HEK293 (cell line): Measurements from ENCODE around the gene PLEKHO2.
A peak's percentile ranks its signal among the peaks of the same experiment; 100 is the strongest.

Experiments
- CTCF ChIA-PET: fragments of 350-600 bp; formaldehyde crosslinking; extraction: SDS; loops from one replicate; lab custom pipeline; 2021; ENCODE audit warnings: antibody characterized with exemption; lab: Yijun Ruan, JAX
- POLR2A ChIA-PET: fragments of 300-600 bp; formaldehyde crosslinking; extraction: SDS; loops from one replicate; lab custom pipeline; 2020; ENCODE audit warnings: antibody characterized with exemption, inconsistent platforms; lab: Yijun Ruan, JAX
- H3K27ac ChIP-seq: fragments of 200-500 bp; sonication (Bioruptor generic); 2 replicates; pipeline ENCODE4 v1.5.1; 2014; ENCODE audit warnings: low read depth, low read length, control low read depth, inconsistent platforms; ENCODE audit errors: extremely low read depth
- H3K36me3 ChIP-seq, 2 experiments: fragments of 200-500 bp in 1 of 2; sonication (Bioruptor generic) in 1 of 2; 1 replicate in 1 of 2; 2 replicates in 1 of 2; pipeline ENCODE4 v1.5.1; 2014 to 2017; ENCODE audit warnings: inconsistent platforms in 2 of 2, low read length in 2 of 2; ENCODE audit not compliant: control insufficient read depth in 2 of 2, insufficient read depth in 1 of 2
- H3K4me1 ChIP-seq: fragments of 200-500 bp; sonication (Bioruptor generic); 2 replicates; pipeline ENCODE4 v1.5.1; 2014; ENCODE audit warnings: mild to moderate bottlenecking, low read length, inconsistent platforms; ENCODE audit not compliant: control insufficient read depth, insufficient read depth
- H3K4me3 ChIP-seq: 2 replicates; pipeline ENCODE4 v1.5.1; 2011; ENCODE audit warnings: low read depth, mild to moderate bottlenecking, control low read depth, low read length, moderate library complexity
- H3K9me3 ChIP-seq: fragments of 200-500 bp; sonication (Bioruptor generic); 2 replicates; pipeline ENCODE4 v1.5.1; 2014; ENCODE audit warnings: low read depth, low read length, inconsistent platforms; ENCODE audit not compliant: control insufficient read depth, insufficient read depth
- EGR2 ChIP-seq: fragments of 450-650 bp; formaldehyde crosslinking; IDR thresholded peaks from 2 replicates; pipeline ENCODE4 v1.5.1; 2016; ENCODE audit warnings: low read depth, missing biosample characterization, missing genetic modification characterization
- GLIS1 ChIP-seq: fragments of 450-650 bp; formaldehyde crosslinking; IDR thresholded peaks from 2 replicates; pipeline ENCODE4 v1.5.1; 2016; ENCODE audit warnings: missing biosample characterization, missing genetic modification characterization
- GLIS2 ChIP-seq: fragments of 450-650 bp; formaldehyde crosslinking; IDR thresholded peaks from 2 replicates; pipeline ENCODE4 v1.5.1; 2016; ENCODE audit warnings: missing biosample characterization, missing genetic modification characterization
- HOXC10 ChIP-seq: sonication (generic); formaldehyde crosslinking; IDR thresholded peaks from 2 replicates; pipeline ENCODE4 v1.8.1; 2023; ENCODE audit warnings: mild to moderate bottlenecking, missing genetic modification reagents
- SP7 ChIP-seq: fragments of 450-650 bp; formaldehyde crosslinking; IDR thresholded peaks from 2 replicates; pipeline ENCODE4 v1.5.1; 2016; ENCODE audit warnings: missing biosample characterization, missing genetic modification characterization
- WT1 ChIP-seq: fragments of 450-650 bp; formaldehyde crosslinking; IDR thresholded peaks from 2 replicates; pipeline ENCODE4 v1.5.1; 2016; ENCODE audit warnings: missing biosample characterization, missing genetic modification characterization
- ZBTB1 ChIP-seq: fragments of 450-650 bp; formaldehyde crosslinking; IDR thresholded peaks from 2 replicates; pipeline ENCODE4 v1.5.1; 2016; ENCODE audit warnings: missing biosample characterization, missing genetic modification characterization
- ZBTB21 ChIP-seq: fragments of 450-650 bp; formaldehyde crosslinking; IDR thresholded peaks from 2 replicates; pipeline ENCODE4 v1.5.1; 2017; ENCODE audit warnings: missing biosample characterization, missing genetic modification characterization
- ZIC2 ChIP-seq: fragments of 450-650 bp; formaldehyde crosslinking; IDR thresholded peaks from 2 replicates; pipeline ENCODE4 v1.5.1; 2016; ENCODE audit warnings: missing biosample characterization, missing genetic modification characterization
- ZNF239 ChIP-seq: fragments of 450-650 bp; formaldehyde crosslinking; IDR thresholded peaks from 2 replicates; pipeline ENCODE4 v1.5.1; 2016; ENCODE audit warnings: missing biosample characterization, missing genetic modification characterization
- ZNF335 ChIP-seq: fragments of 450-650 bp; formaldehyde crosslinking; conservative IDR thresholded peaks from 2 replicates; pipeline ENCODE4 v1.5.1; 2016; ENCODE audit warnings: missing biosample characterization, missing genetic modification characterization
- ZNF394 ChIP-seq: fragments of 450-650 bp; formaldehyde crosslinking; IDR thresholded peaks from 2 replicates; pipeline ENCODE4 v1.5.1; 2016; ENCODE audit warnings: missing biosample characterization, missing genetic modification characterization, mild to moderate bottlenecking, moderate library complexity, borderline replicate concordance
- ZNF501 ChIP-seq: fragments of 450-650 bp; formaldehyde crosslinking; IDR thresholded peaks from 2 replicates; pipeline ENCODE4 v1.5.1; 2016; ENCODE audit warnings: missing biosample characterization, missing genetic modification characterization
- ZNF660 ChIP-seq: fragments of 450-650 bp; IDR thresholded peaks from 2 replicates; pipeline ENCODE4 v1.5.1; 2018; ENCODE audit warnings: missing biosample characterization, mild to moderate bottlenecking, missing genetic modification characterization
- TF ChIP-seq, protein P1 (sequence below): fragments of 450-650 bp; formaldehyde crosslinking; IDR thresholded peaks from 2 replicates; pipeline ENCODE4 v1.5.1; 2017; ENCODE audit warnings: missing biosample characterization, missing genetic modification characterization
- TF ChIP-seq, protein P2 (sequence below): fragments of 450-650 bp; formaldehyde crosslinking; IDR thresholded peaks from 2 replicates; pipeline ENCODE4 v1.5.1; 2016; ENCODE audit warnings: missing biosample characterization, missing genetic modification characterization

PLEKHO2 gene

DNA sequence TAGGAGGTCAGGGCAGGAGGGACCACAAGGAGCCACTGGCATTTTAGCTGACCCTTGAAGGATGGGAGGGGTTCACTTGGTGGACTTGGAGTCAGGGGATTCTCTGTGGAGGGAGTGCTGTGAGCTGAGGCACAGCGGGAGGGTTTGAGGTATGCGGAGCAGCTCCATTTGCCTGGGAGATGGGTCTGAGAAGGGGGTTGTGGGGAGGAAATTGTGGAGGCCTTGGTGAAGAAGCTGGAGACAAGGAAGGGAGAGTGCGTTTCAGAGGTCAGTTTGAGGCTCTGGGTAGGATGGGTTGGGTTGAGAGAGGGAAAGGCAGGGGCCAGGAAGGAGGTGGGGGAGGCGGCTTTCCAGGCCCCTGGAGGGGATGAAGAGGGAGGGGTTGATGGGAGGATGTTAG lies 20.2 kb downstream of the PLEKHO2 start:
- TF ChIP-seq EGR2 (tag by site-specific recombination) (no peak), ZNF239 (tag by site-specific recombination) (no peak), WT1 (tag by site-specific recombination) (0 out of 2 replicates have a peak, but pooled peaks have one; percentile 9)
- TF ChIP-seq, protein P1, sequence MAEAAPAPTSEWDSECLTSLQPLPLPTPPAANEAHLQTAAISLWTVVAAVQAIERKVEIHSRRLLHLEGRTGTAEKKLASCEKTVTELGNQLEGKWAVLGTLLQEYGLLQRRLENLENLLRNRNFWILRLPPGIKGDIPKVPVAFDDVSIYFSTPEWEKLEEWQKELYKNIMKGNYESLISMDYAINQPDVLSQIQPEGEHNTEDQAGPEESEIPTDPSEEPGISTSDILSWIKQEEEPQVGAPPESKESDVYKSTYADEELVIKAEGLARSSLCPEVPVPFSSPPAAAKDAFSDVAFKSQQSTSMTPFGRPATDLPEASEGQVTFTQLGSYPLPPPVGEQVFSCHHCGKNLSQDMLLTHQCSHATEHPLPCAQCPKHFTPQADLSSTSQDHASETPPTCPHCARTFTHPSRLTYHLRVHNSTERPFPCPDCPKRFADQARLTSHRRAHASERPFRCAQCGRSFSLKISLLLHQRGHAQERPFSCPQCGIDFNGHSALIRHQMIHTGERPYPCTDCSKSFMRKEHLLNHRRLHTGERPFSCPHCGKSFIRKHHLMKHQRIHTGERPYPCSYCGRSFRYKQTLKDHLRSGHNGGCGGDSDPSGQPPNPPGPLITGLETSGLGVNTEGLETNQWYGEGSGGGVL (tag by site-specific recombination): 0 out of 2 replicates have a peak, but pooled peaks have one; percentile 17
- Histone ChIP-seq H3K27ac (no peak overlapping the region), H3K9me3 (no peaks in the 10 kb centered on the region), H3K36me3 (peaks cover 0 to 29% of the 10 kb centered on the region in 2 experiments; a peak in 1 of 3 replicates), H3K4me3 (no peak overlapping the region), H3K4me1 (no peaks in the 10 kb centered on the region; the same call in 1 of the 2 replicates)
- CTCF ChIA-PET: interaction anchor here (0.7 to 1.0 kb wide), 2 partner anchors 134 to 188 kb away, joined by 3 to 4 read pairs; no protein-coding TSS in a partner anchor
- POLR2A ChIA-PET: no interaction called here

DNA sequence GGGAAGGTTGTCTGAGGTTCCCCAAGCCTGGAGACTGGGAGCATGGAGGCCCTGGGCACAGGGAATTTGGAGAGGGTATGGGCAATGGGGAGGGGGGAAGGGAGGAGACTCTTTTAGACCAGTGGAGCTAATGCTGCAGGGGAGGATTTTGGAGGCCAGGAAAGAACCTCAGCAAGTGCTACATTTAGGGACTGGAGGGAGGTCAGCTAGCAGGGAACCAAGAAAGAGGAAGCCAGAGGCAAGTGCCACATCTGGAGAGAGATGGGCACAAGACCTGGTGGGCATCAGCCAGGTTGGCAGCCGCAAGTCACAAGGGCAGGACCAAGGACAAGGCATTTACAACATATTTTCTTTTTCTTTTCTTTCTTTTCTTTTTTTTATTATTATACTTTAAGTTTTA lies 20.7 kb downstream of the PLEKHO2 start:
- Histone ChIP-seq H3K36me3 (peaks cover 0 to 31% of the 10 kb centered on the region in 2 experiments; a peak in 1 of 3 replicates), H3K4me3 (no peak overlapping the region), H3K4me1 (no peaks in the 10 kb centered on the region; the same call in 1 of the 2 replicates), H3K27ac (no peak overlapping the region), H3K9me3 (no peaks in the 10 kb centered on the region)
- ChIA-PET CTCF (interaction anchor here (0.7 kb wide), 1 partner anchor 188 kb away, joined by 3 read pairs; no protein-coding TSS in a partner anchor), POLR2A (no interaction called here)
- TF ChIP-seq WT1 (tag by site-specific recombination) (0 out of 2 replicates have a peak, but pooled peaks have one; percentile 1), ZNF394 (tag by site-specific recombination) (no peak)

DNA sequence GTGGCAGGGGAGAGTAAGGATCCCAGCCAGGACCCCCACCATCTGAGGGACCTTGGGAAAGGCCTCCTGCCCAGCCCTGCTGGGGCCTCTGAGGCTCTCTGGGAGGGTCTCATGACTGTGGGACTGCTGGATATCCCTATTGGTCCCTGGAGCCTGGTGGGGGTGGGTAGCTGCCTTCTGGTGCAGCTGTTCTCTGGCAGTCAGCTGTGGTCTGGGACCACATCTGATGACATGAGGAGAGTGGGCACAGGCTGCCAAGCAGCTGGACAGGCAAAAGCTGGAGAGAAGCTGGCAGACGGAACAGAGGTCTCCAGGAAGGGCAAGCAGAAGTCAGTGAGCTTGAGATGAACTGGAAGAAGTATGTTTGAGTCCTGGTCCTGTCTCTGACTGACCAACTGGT lies 22.4 kb downstream of the PLEKHO2 start:
- CTCF ChIA-PET: no interaction called here
- Histone ChIP-seq H3K27ac (no peak overlapping the region), H3K4me1 (no peaks in the 10 kb centered on the region), H3K9me3 (no peaks in the 10 kb centered on the region), H3K4me3 (no peak overlapping the region), H3K36me3 (peaks cover 0 to 30% of the 10 kb centered on the region in 2 experiments; a peak in 1 of 3 replicates)
- POLR2A ChIA-PET: interaction anchor here (0.6 kb wide), 1 partner anchor 34 kb away, joined by 3 read pairs; no protein-coding TSS in a partner anchor
- TF ChIP-seq GLIS1 (tag by site-specific recombination) (0 out of 2 replicates have a peak, but pooled peaks have one; percentile 6), ZBTB1 (tag by site-specific recombination) (no peak)

DNA sequence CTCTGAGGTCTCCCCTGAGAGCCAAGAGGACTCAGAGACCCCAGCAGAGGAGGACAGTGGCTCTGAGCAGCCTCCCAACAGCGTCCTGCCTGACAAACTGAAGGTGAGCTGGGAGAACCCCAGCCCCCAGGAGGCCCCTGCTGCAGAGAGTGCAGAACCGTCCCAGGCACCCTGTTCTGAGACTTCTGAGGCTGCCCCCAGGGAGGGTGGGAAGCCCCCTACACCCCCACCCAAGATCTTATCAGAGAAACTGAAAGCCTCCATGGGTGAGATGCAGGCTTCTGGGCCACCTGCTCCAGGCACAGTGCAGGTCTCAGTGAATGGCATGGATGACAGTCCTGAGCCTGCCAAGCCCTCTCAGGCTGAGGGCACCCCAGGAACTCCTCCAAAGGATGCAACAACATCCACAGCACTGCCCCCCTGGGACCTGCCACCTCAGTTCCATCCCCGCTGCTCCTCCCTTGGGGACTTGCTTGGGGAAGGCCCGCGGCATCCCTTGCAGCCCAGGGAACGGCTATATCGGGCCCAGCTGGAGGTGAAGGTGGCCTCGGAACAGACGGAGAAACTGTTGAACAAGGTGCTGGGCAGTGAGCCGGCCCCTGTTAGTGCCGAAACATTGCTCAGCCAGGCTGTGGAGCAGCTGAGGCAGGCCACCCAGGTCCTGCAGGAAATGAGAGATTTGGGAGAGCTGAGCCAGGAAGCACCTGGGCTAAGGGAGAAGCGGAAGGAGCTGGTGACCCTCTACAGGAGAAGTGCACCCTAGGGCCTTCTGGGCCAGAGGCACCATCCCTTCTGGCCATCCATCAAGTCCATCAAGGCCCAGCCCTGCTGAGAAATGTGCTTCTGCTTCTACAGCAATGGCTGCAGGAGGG lies 23.6 kb downstream of the PLEKHO2 start:
- peak; percentile 75; the same call in 1 of the 2 replicates for TF ChIP-seq ZNF394 (tag by site-specific recombination)
- peak; percentile 26 for TF ChIP-seq GLIS1 (tag by site-specific recombination)
- no peak for TF ChIP-seq GLIS2 (tag by site-specific recombination)
- Histone ChIP-seq H3K27ac (no peak overlapping the region), H3K4me1 (no peaks in the 10 kb centered on the region), H3K36me3 (peaks cover 0 to 17% of the 10 kb centered on the region in 2 experiments; a peak in 1 of 3 replicates), H3K9me3 (no peaks in the 10 kb centered on the region), H3K4me3 (no peak overlapping the region)
- CTCF ChIA-PET: interaction anchor here (0.6 kb wide), 1 partner anchor 196 kb away, joined by 3 read pairs; no protein-coding TSS in a partner anchor
- POLR2A ChIA-PET: interaction anchor here (1.2 kb wide), 1 partner anchor 40 kb away, joined by 3 read pairs; the partner anchor contains the start of gene PIF1

DNA sequence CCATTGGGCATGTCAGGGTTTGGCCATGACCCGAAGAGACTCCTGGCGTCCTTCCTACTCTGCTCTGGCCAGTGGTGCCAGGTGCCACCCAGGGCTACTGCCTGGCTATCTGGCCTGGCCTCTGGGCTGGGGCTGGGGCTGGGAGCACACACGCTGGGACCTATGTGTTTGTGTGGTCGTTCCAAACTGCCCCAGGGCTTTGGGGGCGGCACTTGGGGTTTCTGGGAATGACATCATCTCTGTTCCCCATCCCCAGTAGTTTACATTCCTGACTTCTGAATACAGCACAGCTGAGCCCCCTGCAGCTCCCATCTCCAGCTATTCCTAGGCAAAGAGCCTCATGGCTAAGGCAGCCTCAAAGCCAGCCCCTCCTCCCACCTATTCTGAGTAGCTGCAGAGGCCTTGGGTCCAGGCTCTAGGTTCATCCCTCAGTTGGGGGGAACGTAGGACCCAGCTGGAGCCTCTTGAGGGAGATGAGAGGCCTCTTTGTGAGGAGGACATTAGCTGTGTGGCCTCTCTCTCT lies 24.3 kb downstream of the PLEKHO2 start:
- ChIA-PET POLR2A (interaction anchor here (1.2 kb wide), 1 partner anchor 41 kb away, joined by 3 read pairs; the partner anchor contains the start of gene PIF1), CTCF (no interaction called here)
- peaks cover 0 to 13% of the 10 kb centered on the region in 2 experiments; a peak in 1 of 3 replicates for H3K36me3 ChIP-seq
- H3K4me1 ChIP-seq: no peaks in the 10 kb centered on the region
- no peak overlapping the region for H3K4me3 ChIP-seq
- H3K27ac ChIP-seq: no peak overlapping the region
- no peaks in the 10 kb centered on the region for H3K9me3 ChIP-seq
- TF ChIP-seq ZNF660 (tag by site-specific recombination): 0 out of 2 replicates have a peak, but pooled peaks have one; percentile 37
- TF ChIP-seq, protein P2, sequence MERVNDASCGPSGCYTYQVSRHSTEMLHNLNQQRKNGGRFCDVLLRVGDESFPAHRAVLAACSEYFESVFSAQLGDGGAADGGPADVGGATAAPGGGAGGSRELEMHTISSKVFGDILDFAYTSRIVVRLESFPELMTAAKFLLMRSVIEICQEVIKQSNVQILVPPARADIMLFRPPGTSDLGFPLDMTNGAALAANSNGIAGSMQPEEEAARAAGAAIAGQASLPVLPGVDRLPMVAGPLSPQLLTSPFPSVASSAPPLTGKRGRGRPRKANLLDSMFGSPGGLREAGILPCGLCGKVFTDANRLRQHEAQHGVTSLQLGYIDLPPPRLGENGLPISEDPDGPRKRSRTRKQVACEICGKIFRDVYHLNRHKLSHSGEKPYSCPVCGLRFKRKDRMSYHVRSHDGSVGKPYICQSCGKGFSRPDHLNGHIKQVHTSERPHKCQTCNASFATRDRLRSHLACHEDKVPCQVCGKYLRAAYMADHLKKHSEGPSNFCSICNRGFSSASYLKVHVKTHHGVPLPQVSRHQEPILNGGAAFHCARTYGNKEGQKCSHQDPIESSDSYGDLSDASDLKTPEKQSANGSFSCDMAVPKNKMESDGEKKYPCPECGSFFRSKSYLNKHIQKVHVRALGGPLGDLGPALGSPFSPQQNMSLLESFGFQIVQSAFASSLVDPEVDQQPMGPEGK (tag by site-specific recombination): peak; percentile 18; the same call in 1 of the 2 replicates
- peak; percentile 71 for TF ChIP-seq ZIC2 (tag by site-specific recombination)
- peak; percentile 83 for TF ChIP-seq GLIS1 (tag by site-specific recombination)
- peak; percentile 76 for TF ChIP-seq ZBTB21 (tag by site-specific recombination)
- TF ChIP-seq SP7 (tag by site-specific recombination): peak; percentile 44; the same call in 1 of the 2 replicates
- TF ChIP-seq ZNF335 (tag by site-specific recombination): peak; percentile 26; the same call in 1 of the 2 replicates
- no peak for TF ChIP-seq HOXC10
- no peak for TF ChIP-seq ZNF501 (tag by site-specific recombination)
